ENCODE measurements around the gene SSH2. TPM values are rescaled to one million over a fixed set of nuclear protein-coding genes. Genes with fewer than 3 reads are reported as not detected.
A peak's percentile ranks its signal among the peaks of the same experiment; 100 is the strongest.

SSH2 gene
- total and polyA plus RNA-seq, 4 donors: 7.5 to 14.1 (median 11.2) TPM

GRCh38 chr17:29956225-29956624 is 26.2 kb upstream of the SSH2 start:
- Histone ChIP-seq H3K36me3 (ENCODE audit: control insufficient read depth in 4 of 4, insufficient read depth in 3 of 4, low read depth in 1 of 4, low read length in 3 of 4) (no peaks in the 10 kb centered on the region), H3K27ac (ENCODE audit: low read depth in 1 of 2, low read length in 2 of 2) (no peak overlapping the region), H3K9me3 (ENCODE audit: control insufficient read depth in 4 of 4, low read length in 3 of 4) (peaks cover 0 to 6% (median 0%) of the 10 kb centered on the region in 4 donors), H3K27me3 (ENCODE audit: control insufficient read depth in 4 of 4, insufficient read depth in 4 of 4, low read length in 3 of 4) (no peaks in the 10 kb centered on the region), H3K4me1 (ENCODE audit: control insufficient read depth in 4 of 4, insufficient read depth in 4 of 4, low read length in 3 of 4) (no peaks in the 10 kb centered on the region), H3K4me3 (ENCODE audit: low read depth in 1 of 3, low read length in 3 of 3) (no peak overlapping the region), H3K9ac (ENCODE audit: low read depth in 1 of 2, low read length in 2 of 2) (no peak overlapping the region)
- DNase-seq (ENCODE audit: low spot score): no peak
- TF ChIP-seq, protein P1, sequence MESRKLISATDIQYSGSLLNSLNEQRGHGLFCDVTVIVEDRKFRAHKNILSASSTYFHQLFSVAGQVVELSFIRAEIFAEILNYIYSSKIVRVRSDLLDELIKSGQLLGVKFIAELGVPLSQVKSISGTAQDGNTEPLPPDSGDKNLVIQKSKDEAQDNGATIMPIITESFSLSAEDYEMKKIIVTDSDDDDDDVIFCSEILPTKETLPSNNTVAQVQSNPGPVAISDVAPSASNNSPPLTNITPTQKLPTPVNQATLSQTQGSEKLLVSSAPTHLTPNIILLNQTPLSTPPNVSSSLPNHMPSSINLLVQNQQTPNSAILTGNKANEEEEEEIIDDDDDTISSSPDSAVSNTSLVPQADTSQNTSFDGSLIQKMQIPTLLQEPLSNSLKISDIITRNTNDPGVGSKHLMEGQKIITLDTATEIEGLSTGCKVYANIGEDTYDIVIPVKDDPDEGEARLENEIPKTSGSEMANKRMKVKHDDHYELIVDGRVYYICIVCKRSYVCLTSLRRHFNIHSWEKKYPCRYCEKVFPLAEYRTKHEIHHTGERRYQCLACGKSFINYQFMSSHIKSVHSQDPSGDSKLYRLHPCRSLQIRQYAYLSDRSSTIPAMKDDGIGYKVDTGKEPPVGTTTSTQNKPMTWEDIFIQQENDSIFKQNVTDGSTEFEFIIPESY (IDR thresholded peaks at IDR 0.05): no peak
- TF ChIP-seq HNF4A (conservative IDR thresholded peaks at IDR 0.05): no peak
- TF ChIP-seq YY1 (IDR thresholded peaks at IDR 0.05): no peak
- no peak for TF ChIP-seq FOXA1 (IDR thresholded peaks at IDR 0.05)
- TF ChIP-seq, protein P2, sequence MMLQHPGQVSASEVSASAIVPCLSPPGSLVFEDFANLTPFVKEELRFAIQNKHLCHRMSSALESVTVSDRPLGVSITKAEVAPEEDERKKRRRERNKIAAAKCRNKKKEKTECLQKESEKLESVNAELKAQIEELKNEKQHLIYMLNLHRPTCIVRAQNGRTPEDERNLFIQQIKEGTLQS (IDR thresholded peaks at IDR 0.05): no peak
- TF ChIP-seq SP1 (IDR thresholded peaks at IDR 0.05): no peak
- no peak for TF ChIP-seq EGR1 (IDR thresholded peaks at IDR 0.05; ENCODE audit: low read depth in 2 of 2)
- no peak for TF ChIP-seq RAD21 (IDR thresholded peaks at IDR 0.05)
- no peak for TF ChIP-seq FOXA2 (IDR thresholded peaks at IDR 0.05)
- no peak for TF ChIP-seq JUND (IDR thresholded peaks at IDR 0.05)
- TF ChIP-seq REST (IDR thresholded peaks at IDR 0.05): no peak
- TF ChIP-seq, protein P3, sequence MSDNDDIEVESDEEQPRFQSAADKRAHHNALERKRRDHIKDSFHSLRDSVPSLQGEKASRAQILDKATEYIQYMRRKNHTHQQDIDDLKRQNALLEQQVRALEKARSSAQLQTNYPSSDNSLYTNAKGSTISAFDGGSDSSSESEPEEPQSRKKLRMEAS (IDR thresholded peaks at IDR 0.05): no peak
- TF ChIP-seq RXRA (IDR thresholded peaks at IDR 0.05): no peak

DNA sequence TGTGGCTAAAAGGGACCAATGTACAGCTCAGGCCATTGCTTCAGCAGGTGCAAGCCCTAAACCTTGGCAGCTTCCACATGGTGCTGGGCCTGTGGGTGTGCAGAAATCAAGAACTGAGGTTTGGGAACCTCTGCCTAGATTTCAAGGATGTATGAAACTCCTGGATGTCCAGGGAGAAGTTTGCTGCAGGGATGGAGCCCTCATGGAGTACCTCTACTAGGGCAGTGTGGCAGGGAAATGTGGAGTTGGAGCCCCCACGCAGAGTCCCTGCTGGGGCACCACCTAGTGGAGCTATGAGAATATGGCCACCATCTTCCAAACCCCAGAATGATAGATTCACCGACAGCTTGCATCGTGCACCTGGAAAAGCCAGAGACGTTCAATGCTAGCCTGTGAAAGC is 24.4 kb upstream of the SSH2 start:
- Histone ChIP-seq H3K4me3 (ENCODE audit: low read depth in 1 of 3, low read length in 3 of 3) (no peak overlapping the region), H3K9me3 (ENCODE audit: control insufficient read depth in 4 of 4, low read length in 3 of 4) (peaks cover 0 to 6% (median 0%) of the 10 kb centered on the region in 4 donors), H3K27ac (ENCODE audit: low read depth in 1 of 2, low read length in 2 of 2) (no peak overlapping the region), H3K27me3 (ENCODE audit: control insufficient read depth in 4 of 4, insufficient read depth in 4 of 4, low read length in 3 of 4) (no peaks in the 10 kb centered on the region), H3K4me1 (ENCODE audit: control insufficient read depth in 4 of 4, insufficient read depth in 4 of 4, low read length in 3 of 4) (no peaks in the 10 kb centered on the region), H3K36me3 (ENCODE audit: control insufficient read depth in 4 of 4, insufficient read depth in 3 of 4, low read depth in 1 of 4, low read length in 3 of 4) (no peaks in the 10 kb centered on the region), H3K9ac (ENCODE audit: low read depth in 1 of 2, low read length in 2 of 2) (no peak overlapping the region)
- TF ChIP-seq JUND (IDR thresholded peaks at IDR 0.05) (no peak), RAD21 (IDR thresholded peaks at IDR 0.05) (peak in 1 of 2 donors; percentile 10)
- no peak for DNase-seq (ENCODE audit: low spot score)
- 85% methylated on average over 4 of the region's 4 CpGs for WGBS

GRCh38 chr17:29949696-29950095 is 19.7 kb upstream of the SSH2 start:
- H3K27me3 ChIP-seq (ENCODE audit: control insufficient read depth in 4 of 4, insufficient read depth in 4 of 4, low read length in 3 of 4): no peaks in the 10 kb centered on the region
- TF ChIP-seq JUND (IDR thresholded peaks at IDR 0.05) (no peak), TAF1 (conservative IDR thresholded peaks at IDR 0.05) (no peak), HNF4G (IDR thresholded peaks at IDR 0.05) (no peak)
- TF ChIP-seq, protein P3 (IDR thresholded peaks at IDR 0.05): no peak
- TF ChIP-seq, protein P1 (IDR thresholded peaks at IDR 0.05): no peak
- H3K4me3 ChIP-seq (ENCODE audit: low read depth in 1 of 3, low read length in 3 of 3): no peak overlapping the region
- DNase-seq (ENCODE audit: low spot score): no peak
- no peak overlapping the region for H3K27ac ChIP-seq (ENCODE audit: low read depth in 1 of 2, low read length in 2 of 2)
- H3K9ac ChIP-seq (ENCODE audit: low read depth in 1 of 2, low read length in 2 of 2): no peak overlapping the region
- no peaks in the 10 kb centered on the region for H3K4me1 ChIP-seq (ENCODE audit: control insufficient read depth in 4 of 4, insufficient read depth in 4 of 4, low read length in 3 of 4)
- H3K36me3 ChIP-seq (ENCODE audit: control insufficient read depth in 4 of 4, insufficient read depth in 3 of 4, low read depth in 1 of 4, low read length in 3 of 4): no peaks in the 10 kb centered on the region
- H3K9me3 ChIP-seq (ENCODE audit: control insufficient read depth in 4 of 4, low read length in 3 of 4): peaks cover 0 to 6% (median 0%) of the 10 kb centered on the region in 4 donors
